NCI-H748 (cell line): ENCODE measurements around the gene TOMM20.

ENCODE experiments used
- DNase-seq: peaks from one replicate; lab custom pipeline; 2025; ENCODE audit not compliant: unreplicated experiment; lab: John Stamatoyannopoulos, UW

The TOMM20 gene

GRCh38 chr1:235136111-235136510 is 7.5 kb upstream of the TOMM20 start:
- no peak for DNase-seq

GRCh38 chr1:235134171-235134570 is 5.5 kb upstream of the TOMM20 start:
- DNase-seq = no peak

- DNase-seq = no peak
Measured at GRCh38 chr1:235133086-235133485, 4.4 kb upstream of the TOMM20 start.

- no peak for DNase-seq
Measured at GRCh38 chr1:235131961-235132360, 3.3 kb upstream of the TOMM20 start.

GRCh38 chr1:235130766-235131270 is 2.2 kb upstream of the TOMM20 start:
- DNase-seq = no peak

- no peak for DNase-seq
Measured at GRCh38 chr1:235129774-235130570, 1.3 kb upstream of the TOMM20 start.

GRCh38 chr1:235127732-235128455 is 743 bp downstream of the TOMM20 start:
- no peak for DNase-seq

- DNase-seq = no peak
Measured at GRCh38 chr1:235127203-235127602, 1.4 kb downstream of the TOMM20 start.

GRCh38 chr1:235124665-235125064 is 4.0 kb downstream of the TOMM20 start:
- DNase-seq = no peak

GRCh38 chr1:235124111-235124510 is 4.5 kb downstream of the TOMM20 start:
- no peak for DNase-seq

- DNase-seq = no peak
Measured at GRCh38 chr1:235122348-235122747, 6.3 kb downstream of the TOMM20 start.

- DNase-seq = no peak
Measured at GRCh38 chr1:235113183-235113917, 15.3 kb downstream of the TOMM20 start.

- no peak for DNase-seq
Measured at GRCh38 chr1:235112297-235113182, 16.1 kb downstream of the TOMM20 start.

GRCh38 chr1:235111107-235111506 is 17.5 kb downstream of the TOMM20 start:
- no peak for DNase-seq

GRCh38 chr1:235108876-235109275 is 19.8 kb downstream of the TOMM20 start:
- DNase-seq = no peak

- DNase-seq = no peak
Measured at GRCh38 chr1:235108185-235108593, 20.4 kb downstream of the TOMM20 start.

- DNase-seq = no peak
Measured at GRCh38 chr1:235107368-235108184, 21.1 kb downstream of the TOMM20 start.

- no peak for DNase-seq
Measured at GRCh38 chr1:235106457-235106856, 22.2 kb downstream of the TOMM20 start.
